GM12874 (cell line): ENCODE data around the gene BCAN.

Source experiments
- CTCF ChIP-seq: IDR thresholded peaks from 2 replicates; pipeline ENCODE4 v1.5.1; 2011; ENCODE audit warnings: low read depth, mild to moderate bottlenecking, control low read depth, low read length, moderate library complexity; ENCODE audit not compliant: insufficient read depth

Gene BCAN

DNA sequence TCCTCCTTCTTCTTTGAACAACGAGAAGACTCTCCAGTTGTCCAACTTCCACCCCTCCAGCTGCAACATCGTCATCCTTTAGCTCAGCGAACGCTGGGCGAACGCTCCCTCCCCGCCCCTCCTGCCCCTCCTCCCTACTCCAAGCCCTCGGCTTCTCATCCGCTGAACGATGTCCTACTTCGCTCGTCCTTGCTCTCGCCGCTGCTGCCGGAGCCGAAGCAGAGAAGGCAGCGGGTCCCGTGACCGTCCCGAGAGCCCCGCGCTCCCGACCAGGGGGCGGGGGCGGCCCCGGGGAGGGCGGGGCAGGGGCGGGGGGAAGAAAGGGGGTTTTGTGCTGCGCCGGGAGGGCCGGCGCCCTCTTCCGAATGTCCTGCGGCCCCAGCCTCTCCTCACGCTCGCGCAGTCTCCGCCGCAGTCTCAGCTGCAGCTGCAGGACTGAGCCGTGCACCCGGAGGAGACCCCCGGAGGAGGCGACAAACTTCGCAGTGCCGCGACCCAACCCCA, at the start of gene BCAN:
Gene BCAN, plus strand, starts transcription at position 357 of the 504 bp plus-strand sequence. CDS start 3,938 bp downstream, outside the sequence.
- no peak for TF ChIP-seq CTCF

- no peak for TF ChIP-seq CTCF
Measured at GRCh38 chr1:156592158-156592909, 49.6 kb upstream of the BCAN start.

GRCh38 chr1:156592910-156593660, 48.8 kb upstream of the BCAN start:
- TF ChIP-seq CTCF = no peak

GRCh38 chr1:156593661-156593989, 48.3 kb upstream of the BCAN start:
- no peak for TF ChIP-seq CTCF

DNA sequence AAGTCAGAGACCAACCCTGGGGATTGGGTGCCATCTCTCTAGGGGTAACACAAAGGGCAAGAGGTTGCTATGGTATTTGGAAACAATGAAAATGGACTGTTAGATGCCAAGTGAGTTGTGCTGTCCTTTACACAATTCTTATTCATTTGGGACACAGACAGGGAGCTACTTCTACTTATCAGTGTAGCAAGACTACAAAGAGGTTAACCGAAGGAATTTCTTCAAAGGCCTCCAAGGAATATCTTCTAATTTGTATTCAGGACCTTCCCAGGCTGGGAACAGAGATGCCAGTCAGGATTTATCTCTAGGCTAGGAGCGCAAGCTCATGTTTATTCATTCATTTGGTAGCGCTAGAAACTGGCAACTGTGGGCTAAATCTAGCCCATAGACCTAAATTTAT, 47.7 kb upstream of the BCAN start:
- no peak for TF ChIP-seq CTCF

GRCh38 chr1:156595016-156595415, 46.9 kb upstream of the BCAN start:
- no peak for TF ChIP-seq CTCF

GRCh38 chr1:156596426-156596825, 45.5 kb upstream of the BCAN start:
- TF ChIP-seq CTCF = no peak
